IMR-90 (cell line): Measurements from ENCODE around the gene KDM5A. TPM values are rescaled to one million over a fixed set of nuclear protein-coding genes. Genes with fewer than 3 reads are reported as not detected.

Experiments used
- ATAC-seq: fragments of 200-7000 bp; cut with Tn5 transposase; 2 replicates; pipeline ENCODE4 v1.9.1; 2020; ENCODE audit warnings: low read depth, mild to moderate bottlenecking, moderate library complexity
- BruUV-seq: library from RNA; stranded (reverse); fragments of 400-500 nt; replicated peaks from 2 replicates; lab custom pipeline; 2021; lab: Mats Ljungman, UMichigan
- CTCF ChIA-PET: fragments of 300-600 bp; formaldehyde crosslinking; extraction: SDS; loops from one replicate; lab custom pipeline; 2021; ENCODE audit warnings: antibody characterized with exemption; lab: Yijun Ruan, JAX
- POLR2A ChIA-PET: fragments of 300-600 bp; sonication (Branson Sonifier 250); formaldehyde crosslinking; loops from one replicate; lab custom pipeline; 2022; ENCODE audit warnings: antibody characterized with exemption; ENCODE audit not compliant: unreplicated experiment; lab: Charles Lee
- DNase-seq: peaks from one replicate; pipeline ENCODE4 v3.0.0; 2013
- H2AFZ ChIP-seq: replicated peaks from 2 replicates; pipeline ENCODE3; 2013; ENCODE audit warnings: low read length, mild to moderate bottlenecking; ENCODE audit not compliant: poor library complexity
- H2AK5ac ChIP-seq: 2 replicates; pipeline ENCODE4 v1.6.1; 2013; ENCODE audit warnings: low read depth, low read length, inconsistent platforms
- H2AK9ac ChIP-seq: replicated peaks from 2 replicates; pipeline ENCODE3; 2013; ENCODE audit warnings: mild to moderate bottlenecking, low read depth, low read length, moderate library complexity; ENCODE audit not compliant: poor library complexity
- H2BK120ac ChIP-seq: 2 replicates; pipeline ENCODE4 v1.6.1; 2013; ENCODE audit warnings: low read depth, low read length, inconsistent platforms
- H2BK15ac ChIP-seq: 3 replicates; pipeline ENCODE4 v1.6.1; 2013; ENCODE audit warnings: low read depth, low read length, inconsistent platforms
- H2BK20ac ChIP-seq: 2 replicates; pipeline ENCODE4 v1.6.1; 2013; ENCODE audit warnings: low read depth, mild to moderate bottlenecking, inconsistent platforms, low read length, moderate library complexity
- H2BK5ac ChIP-seq: 2 replicates; pipeline ENCODE4 v1.6.1; 2013; ENCODE audit warnings: mild to moderate bottlenecking, low read depth, low read length, inconsistent platforms; ENCODE audit not compliant: poor library complexity, severe bottlenecking
- H3K14ac ChIP-seq: replicated peaks from 2 replicates; pipeline ENCODE4 v1.6.1; 2013; ENCODE audit warnings: low read depth, low read length, inconsistent platforms
- H3K18ac ChIP-seq: 2 replicates; pipeline ENCODE4 v1.6.1; 2013; ENCODE audit warnings: low read depth, low read length, control low read depth
- H3K23ac ChIP-seq: 2 replicates; pipeline ENCODE4 v1.6.1; 2013; ENCODE audit warnings: low read depth, low read length, inconsistent platforms
- H3K27ac ChIP-seq: 2 replicates; pipeline ENCODE4 v1.5.1; 2013; ENCODE audit warnings: mild to moderate bottlenecking, control low read depth, low read length; ENCODE audit not compliant: insufficient read depth
- H3K27me3 ChIP-seq: 2 replicates; pipeline ENCODE4 v1.6.1; 2013; ENCODE audit warnings: low read length; ENCODE audit not compliant: control insufficient read depth, insufficient read depth
- H3K36me3 ChIP-seq: 2 replicates; pipeline ENCODE4 v1.6.1; 2013; ENCODE audit warnings: low read length, mixed read lengths; ENCODE audit not compliant: control insufficient read depth, insufficient read depth
- H3K4ac ChIP-seq: 2 replicates; pipeline ENCODE4 v1.6.1; 2013; ENCODE audit warnings: low read depth, low read length, inconsistent platforms
- H3K4me1 ChIP-seq: 2 replicates; pipeline ENCODE4 v1.6.1; 2013; ENCODE audit warnings: low read length, mixed read lengths; ENCODE audit not compliant: control insufficient read depth, insufficient read depth
- H3K4me2 ChIP-seq: 2 replicates; pipeline ENCODE4 v1.6.1; 2013; ENCODE audit warnings: low read depth, mild to moderate bottlenecking, control low read depth, low read length, moderate library complexity
- H3K4me3 ChIP-seq: 2 replicates; pipeline ENCODE4 v1.5.1; 2013; ENCODE audit warnings: low read depth, mild to moderate bottlenecking, control low read depth, low read length, moderate library complexity; ENCODE audit not compliant: insufficient read depth
- H3K56ac ChIP-seq: 2 replicates; pipeline ENCODE4 v1.6.1; 2013; ENCODE audit warnings: low read length, inconsistent platforms; ENCODE audit not compliant: insufficient read depth; ENCODE audit errors: extremely low read depth
- H3K79me1 ChIP-seq, 2 experiments: 2 replicates each; pipeline ENCODE4 v1.6.1; 2013; ENCODE audit warnings: low read length in 2 of 2, inconsistent platforms in 1 of 2, low read depth in 1 of 2
- H3K9ac ChIP-seq: 2 replicates; pipeline ENCODE4 v1.6.1; 2013; ENCODE audit warnings: low read depth, low read length, control low read depth
- H3K9me1 ChIP-seq: 2 replicates; pipeline ENCODE4 v1.6.1; 2013; ENCODE audit warnings: low read length, inconsistent platforms; ENCODE audit not compliant: insufficient read depth
- H3K9me3 ChIP-seq: 2 replicates; pipeline ENCODE4 v1.6.1; 2013; ENCODE audit warnings: low read length; ENCODE audit not compliant: control insufficient read depth, insufficient read depth
- H4K20me1 ChIP-seq: 2 replicates; pipeline ENCODE4 v1.6.1; 2013; ENCODE audit warnings: low read length, inconsistent platforms; ENCODE audit not compliant: insufficient read depth
- H4K5ac ChIP-seq: 2 replicates; pipeline ENCODE4 v1.6.1; 2013; ENCODE audit warnings: mild to moderate bottlenecking, low read depth, low read length, control low read depth
- H4K8ac ChIP-seq, 2 experiments: 2 replicates each; pipeline ENCODE4 v1.6.1; 2013; ENCODE audit warnings: low read depth in 2 of 2, low read length in 2 of 2, control low read depth in 1 of 2, inconsistent platforms in 1 of 2
- H4K91ac ChIP-seq: 2 replicates; pipeline ENCODE4 v1.6.1; 2013; ENCODE audit warnings: low read depth, low read length, inconsistent platforms; ENCODE audit not compliant: insufficient read depth
- BHLHE40 ChIP-seq: fragments of 150-350 bp; IDR thresholded peaks from 2 replicates; pipeline ENCODE4 v1.6.1; 2016; ENCODE audit warnings: mild to moderate bottlenecking, low read depth, low read length
- CEBPB ChIP-seq: IDR thresholded peaks from 2 replicates; pipeline ENCODE4 v1.6.1; 2012; ENCODE audit warnings: low read depth, low read length, improper control_type of control experiment
- CHD1 ChIP-seq: IDR thresholded peaks from 2 replicates; pipeline ENCODE4 v1.6.1; 2012; ENCODE audit warnings: low read depth, low read length, improper control_type of control experiment
- CTCF ChIP-seq: conservative IDR thresholded peaks from 2 replicates; pipeline ENCODE4 v1.5.1; 2012; ENCODE audit warnings: mild to moderate bottlenecking, low read depth, low read length, improper control_type of control experiment
- ELK1 ChIP-seq: fragments of 150-350 bp; IDR thresholded peaks from 2 replicates; pipeline ENCODE4 v1.6.1; 2016; ENCODE audit warnings: low read depth, mild to moderate bottlenecking, low read length, moderate library complexity, borderline replicate concordance
- FOS ChIP-seq: fragments of 150-350 bp; IDR thresholded peaks from 2 replicates; pipeline ENCODE4 v1.6.1; 2016; ENCODE audit warnings: low read depth, low read length
- MAFK ChIP-seq: IDR thresholded peaks from 2 replicates; pipeline ENCODE4 v1.6.1; 2012; ENCODE audit warnings: low read depth, low read length, improper control_type of control experiment
- MAZ ChIP-seq: IDR thresholded peaks from 2 replicates; pipeline ENCODE4 v1.6.1; 2012; ENCODE audit warnings: low read depth, mild to moderate bottlenecking, low read length, improper control_type of control experiment, moderate library complexity, borderline replicate concordance
- MXI1 ChIP-seq: IDR thresholded peaks from 2 replicates; pipeline ENCODE4 v1.6.1; 2012; ENCODE audit warnings: low read depth, mild to moderate bottlenecking, low read length, moderate library complexity, borderline replicate concordance
- NFE2L2 ChIP-seq: fragments of 150-350 bp; IDR thresholded peaks from 2 replicates; pipeline ENCODE4 v1.6.1; 2016; ENCODE audit warnings: low read depth, mild to moderate bottlenecking, low read length
- POLR2A ChIP-seq: IDR thresholded peaks from 2 replicates; pipeline ENCODE4 v1.6.1; 2012; ENCODE audit warnings: mild to moderate bottlenecking, low read depth, low read length
- RAD21 ChIP-seq: IDR thresholded peaks from 2 replicates; pipeline ENCODE4 v1.6.1; 2012; ENCODE audit warnings: low read length, improper control_type of control experiment
- RCOR1 ChIP-seq: IDR thresholded peaks from 2 replicates; pipeline ENCODE4 v1.6.1; 2012; ENCODE audit warnings: mild to moderate bottlenecking, low read length, improper control_type of control experiment; ENCODE audit not compliant: insufficient replicate concordance
- RFX5 ChIP-seq: IDR thresholded peaks from 2 replicates; pipeline ENCODE4 v1.8.0; 2012; ENCODE audit warnings: low read depth, mild to moderate bottlenecking, low read length, moderate library complexity
- SMC3 ChIP-seq: fragments of 150-350 bp; IDR thresholded peaks from 2 replicates; pipeline ENCODE4 v1.6.1; 2016; ENCODE audit warnings: low read depth, mild to moderate bottlenecking, antibody characterized with exemption, low read length, moderate library complexity
- WGBS, 2 experiments: methylation state at CpG; one replicate each; pipeline versions ENCODE4 v1.1.5 to v1.1.7; 2013; ENCODE audit warnings: missing lambda C conversion rate in 2 of 2; ENCODE audit not compliant: insufficient read length in 1 of 2; ENCODE audit errors: extremely low coverage in 2 of 2; 5-methylcytosine and 5-hydroxymethylcytosine counted together
- dilution Hi-C: fragments of 300-500 bp; cut with HindIII; formaldehyde crosslinking; loops from one replicate; pipeline ENCODE4 v1.14.3; 2018; ENCODE audit warnings: low sequenced_read_pairs; ENCODE audit not compliant: unreplicated experiment
- in situ Hi-C: fragments of 300-500 bp; cut with MboI; formaldehyde crosslinking; loops from 3 replicates; pipeline ENCODE4 v1.14.3; 2019; ENCODE audit warnings: low sequenced_read_pairs, inconsistent platforms, mixed read lengths
- intact Hi-C: fragments of 100-400 bp; cut with micrococcal nuclease; formaldehyde crosslinking; loops from 2 replicates; pipeline ENCODE4 v1.10.0; 2022
- polyA plus RNA-seq, 3 experiments: library from polyadenylated mRNA; depleted of rRNA; stranded (reverse); fragments of >200 nt; gene quantifications; 2 replicates each; pipeline ENCODE4 v1.2.3, GENCODE V29; 2012; ENCODE audit warnings: low replicate concordance in 1 of 3
- total RNA-seq: library from RNA; depleted of rRNA; stranded (reverse); fragments of >200 nt; gene quantifications from 2 replicates; pipeline ENCODE4 v1.2.3, GENCODE V29; 2012

KDM5A gene
- total and polyA plus RNA-seq, 2 of the 4 experiments (the other 2 are of a cell fraction): 7.9 to 95.9 TPM

GRCh38 chr12:401235-402028 is 12.3 kb upstream of the KDM5A start, which contains the start of gene CCDC77:
Gene CCDC77 (plus strand): TSS chr12:401644. CDS start chr12:409384, 7,740 bp downstream.
- BruUV-seq: no TSS peak

More at GRCh38 chr12:401235-402028, 12.3 kb upstream of the KDM5A start, which contains the start of gene CCDC77:
- Histone ChIP-seq H2AK5ac (no peak within 1 kb of the TSS), H3K36me3 (no peaks in the 10 kb centered on the region), H3K4me3 (peak within 1 kb of the TSS; percentile 83), H4K5ac (peak within 1 kb of the TSS; percentile 74), H2BK15ac (no peak within 1 kb of the TSS), H3K18ac (no peak within 1 kb of the TSS), H4K8ac (peak within 1 kb of the TSS; percentile 63 to 98), H3K9ac (peak within 1 kb of the TSS; percentile 59), H3K4ac (peak within 1 kb of the TSS; percentile 76), H3K4me1 (no peaks in the 10 kb centered on the region), H4K20me1 (no peaks in the 10 kb centered on the region), H2AK9ac (peak within 1 kb of the TSS; percentile 90), H3K9me1 (no peaks in the 10 kb centered on the region), H2AFZ (peak within 1 kb of the TSS; percentile 95), H3K56ac (peak within 1 kb of the TSS; percentile 56), H2BK120ac (no peak within 1 kb of the TSS), H3K14ac (peak within 1 kb of the TSS; percentile 89), H3K23ac (peak within 1 kb of the TSS; percentile 81; the same call in 1 of the 2 replicates), H4K91ac (peak within 1 kb of the TSS; percentile 17; the same call in 1 of the 2 replicates), H3K9me3 (no peaks in the 10 kb centered on the region), H3K79me1 (peaks cover 19 to 32% of the 10 kb centered on the region in 2 experiments), H2BK5ac (no peak within 1 kb of the TSS), H2BK20ac (no peak within 1 kb of the TSS), H3K4me2 (peak within 1 kb of the TSS; percentile 97), H3K27me3 (no peaks in the 10 kb centered on the region), H3K27ac (peak within 1 kb of the TSS; percentile 6; the same call in 1 of the 2 replicates)
- dilution Hi-C loops: no loop called here
- WGBS, 2 experiments: 0% methylated on average over 19 of the region's 45 CpGs; no CpG with 5 or more reads in 1 of the 2 experiments
- CTCF ChIA-PET: interaction anchor here (0.5 to 1.5 kb wide), 3 partner anchors 9 to 16 kb away, joined by 3 read pairs; no protein-coding TSS in a partner anchor
- peak; percentile 88 for DNase-seq
- intact Hi-C loops: no loop called here
- POLR2A ChIA-PET: interaction anchor here (0.8 kb wide), 1 partner anchor 12 kb away, joined by 4 read pairs; the partner anchor contains the start of gene KDM5A
- in situ Hi-C loops: no loop called here
- ATAC-seq: peak; percentile 100
- TF ChIP-seq RAD21: no peak
- TF ChIP-seq SMC3: no peak
- no peak for TF ChIP-seq RFX5
- peak; percentile 83; the same call in 1 of the 2 replicates for TF ChIP-seq MAZ
- TF ChIP-seq BHLHE40: no peak
- TF ChIP-seq ELK1: no peak
- TF ChIP-seq RCOR1: no peak
- no peak for TF ChIP-seq NFE2L2
- TF ChIP-seq CTCF: peak; percentile 33
- no peak for TF ChIP-seq POLR2A
- no peak for TF ChIP-seq CEBPB
- no peak for TF ChIP-seq CHD1
- TF ChIP-seq FOS: peak; percentile 54; the same call in 1 of the 2 replicates
- no peak for TF ChIP-seq MAFK
- TF ChIP-seq MXI1: peak; percentile 41; the same call in 1 of the 2 replicates
